GM19467 (cell line): ENCODE results near the gene MAP4K4.

ENCODE experiments used
- ATAC-seq: cut with Tn5 transposase; IDR thresholded peaks from one replicate; pipeline ENCODE4 v1.9.1; 2021; ENCODE audit warnings: mild to moderate bottlenecking, moderate library complexity; ENCODE audit not compliant: unreplicated experiment

Gene MAP4K4

GRCh38 chr2:101720732-101721131 is 23.2 kb downstream of the MAP4K4 start:
- ATAC-seq = no peak

- ATAC-seq = no peak
These were observed 25.4 kb downstream of the MAP4K4 start for GRCh38 chr2:101722864-101723263.

- ATAC-seq = no peak
These were observed 26.0 kb downstream of the MAP4K4 start for GRCh38 chr2:101723371-101724124.

- ATAC-seq = no peak
These were observed 26.6 kb downstream of the MAP4K4 start for GRCh38 chr2:101724125-101724474.

GRCh38 chr2:101725038-101725437 is 27.5 kb downstream of the MAP4K4 start:
- no peak for ATAC-seq

GRCh38 chr2:101725515-101726192 is 28.1 kb downstream of the MAP4K4 start:
- no peak for ATAC-seq

- no peak for ATAC-seq
These were observed 31.4 kb downstream of the MAP4K4 start for GRCh38 chr2:101728865-101729264.

GRCh38 chr2:101729521-101730190 is 32.1 kb downstream of the MAP4K4 start:
- no peak for ATAC-seq

GRCh38 chr2:101731221-101732054 is 33.9 kb downstream of the MAP4K4 start:
- no peak for ATAC-seq

- no peak for ATAC-seq
These were observed 34.7 kb downstream of the MAP4K4 start for GRCh38 chr2:101732199-101732598.

- no peak for ATAC-seq
These were observed 35.3 kb downstream of the MAP4K4 start for GRCh38 chr2:101732773-101733256.

GRCh38 chr2:101733257-101733993 is 35.9 kb downstream of the MAP4K4 start:
- no peak for ATAC-seq

GRCh38 chr2:101734505-101735165 is 37.1 kb downstream of the MAP4K4 start:
- ATAC-seq = no peak

GRCh38 chr2:101735166-101735533 is 37.6 kb downstream of the MAP4K4 start:
- no peak for ATAC-seq

- no peak for ATAC-seq
These were observed 38.7 kb downstream of the MAP4K4 start for GRCh38 chr2:101736233-101736632.

GRCh38 chr2:101736861-101737291 is 39.4 kb downstream of the MAP4K4 start:
- ATAC-seq = no peak

GRCh38 chr2:101737478-101738255 is 40.2 kb downstream of the MAP4K4 start:
- ATAC-seq = no peak

- no peak for ATAC-seq
These were observed 41.1 kb downstream of the MAP4K4 start for GRCh38 chr2:101738649-101739048.

- ATAC-seq = no peak
These were observed 43.1 kb downstream of the MAP4K4 start for GRCh38 chr2:101740555-101740964.
